ENCODE results near the gene SAC3D1. TPM values are rescaled to one million over a fixed set of nuclear protein-coding genes. Genes with fewer than 3 reads are reported as not detected.
"Not testable (repeated sequence)": the region's sequence is repeated elsewhere in the genome, so short reads cannot be mapped to it uniquely, and the experiment has no call there.

The SAC3D1 gene
- 15.0 TPM in 2 replicates for total RNA-seq (2014; rRNA removed; shearing (Covaris generic))

GRCh38 chr11:65040847-65041622 lies at the start of gene SAC3D1:
Gene SAC3D1, plus strand, starts transcription at chr11:65041210. Its CDS starts 83 bp downstream, at chr11:65041293.
- peak within 1 kb of the TSS; percentile 81 for H3K4me3 ChIP-seq
- H3K27ac ChIP-seq: peak within 1 kb of the TSS; percentile 53
- DNase-seq: peak; percentile 96
- H3K27me3 ChIP-seq: no peaks in the 10 kb centered on the region
- H3K4me1 ChIP-seq: no peaks in the 10 kb centered on the region; the same call in none of the 2 replicates
- no peaks in the 10 kb centered on the region for H3K9me3 ChIP-seq (replicated peaks)
- peaks cover 2% of the 10 kb centered on the region; the same call in 1 of the 2 replicates for H3K36me3 ChIP-seq

- Histone ChIP-seq H3K27ac (no peak overlapping the region), H3K27me3 (no peaks in the 10 kb centered on the region), H3K9me3 (replicated peaks) (no peaks in the 10 kb centered on the region), H3K36me3 (no peaks in the 10 kb centered on the region), H3K4me1 (peaks cover 25% of the 10 kb centered on the region), H3K4me3 (no peak overlapping the region)
- no peak for DNase-seq
Measured at GRCh38 chr11:64994318-64994717, 46.7 kb upstream of the SAC3D1 start.

- no peak for DNase-seq
- H3K4me3 ChIP-seq: peak overlapping the region; percentile 28; the same call in 1 of the 2 replicates
- peaks cover 13% of the 10 kb centered on the region; the same call in 1 of the 2 replicates for H3K4me1 ChIP-seq
- no peak overlapping the region for H3K27ac ChIP-seq
- no peaks in the 10 kb centered on the region for H3K9me3 ChIP-seq (replicated peaks)
- H3K27me3 ChIP-seq: no peaks in the 10 kb centered on the region
- no peaks in the 10 kb centered on the region for H3K36me3 ChIP-seq
Measured at GRCh38 chr11:64996327-64996709, 44.7 kb upstream of the SAC3D1 start.

- Histone ChIP-seq H3K4me1 (peaks cover 13% of the 10 kb centered on the region; the same call in 1 of the 2 replicates), H3K27me3 (no peaks in the 10 kb centered on the region), H3K27ac (no peak within 1 kb of the TSS), H3K9me3 (replicated peaks) (no peaks in the 10 kb centered on the region), H3K4me3 (peak within 1 kb of the TSS; percentile 28), H3K36me3 (no peaks in the 10 kb centered on the region)
- peak; percentile 82 to 93 for DNase-seq
Measured at GRCh38 chr11:64996710-64997380, 44.2 kb upstream of the SAC3D1 start, which contains the start of gene BATF2. Gene BATF2, minus strand, starts transcription at chr11:64996971. Its CDS starts 57 bp downstream, at chr11:64996914.

- Histone ChIP-seq H3K36me3 (no peaks in the 10 kb centered on the region), H3K4me3 (no peak overlapping the region), H3K9me3 (replicated peaks) (no peaks in the 10 kb centered on the region), H3K27me3 (0 out of 2 replicates have a peak, but pooled peaks cover 2% of the 10 kb centered on the region), H3K4me1 (peaks cover 13% of the 10 kb centered on the region; the same call in 1 of the 2 replicates), H3K27ac (no peak overlapping the region)
- peak in 1 of 2 experiments; percentile 33 for DNase-seq
Measured at GRCh38 chr11:64998141-64998540, 42.9 kb upstream of the SAC3D1 start.

- DNase-seq: no peak
- no peak overlapping the region for H3K4me3 ChIP-seq
- peaks cover 13% of the 10 kb centered on the region; the same call in 1 of the 2 replicates for H3K4me1 ChIP-seq
- H3K27ac ChIP-seq: no peak overlapping the region
- no peaks in the 10 kb centered on the region for H3K9me3 ChIP-seq (replicated peaks)
- no peaks in the 10 kb centered on the region for H3K36me3 ChIP-seq
- 0 out of 2 replicates have a peak, but pooled peaks cover 3% of the 10 kb centered on the region for H3K27me3 ChIP-seq
Measured at GRCh38 chr11:64998690-64999431, 42.1 kb upstream of the SAC3D1 start.

DNA sequence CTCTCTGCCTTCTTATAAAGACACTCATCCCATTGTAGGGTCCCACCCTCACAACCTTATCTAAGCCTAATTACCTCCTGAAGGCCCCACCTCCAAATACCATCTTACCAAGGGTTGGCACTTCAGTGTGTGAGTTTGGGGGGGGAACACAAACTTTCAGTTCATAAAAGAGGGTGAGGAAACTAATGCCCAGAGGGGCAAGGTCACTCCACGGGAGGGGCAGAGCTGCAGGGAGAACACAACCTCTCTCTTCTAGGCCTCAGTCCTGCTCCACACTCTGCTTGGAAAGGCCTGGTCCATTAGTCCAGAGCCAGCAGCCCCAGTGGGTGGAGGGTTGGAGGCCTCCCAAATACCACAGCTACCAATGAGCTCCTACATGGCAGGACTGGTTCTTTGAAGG lies 41.5 kb upstream of the SAC3D1 start:
- Histone ChIP-seq H3K27ac (no peak overlapping the region), H3K4me1 (peaks cover 13% of the 10 kb centered on the region; the same call in 1 of the 2 replicates), H3K27me3 (0 out of 2 replicates have a peak, but pooled peaks cover 3% of the 10 kb centered on the region), H3K36me3 (no peaks in the 10 kb centered on the region), H3K4me3 (no peak overlapping the region), H3K9me3 (replicated peaks) (no peaks in the 10 kb centered on the region)
- DNase-seq: no peak

DNA sequence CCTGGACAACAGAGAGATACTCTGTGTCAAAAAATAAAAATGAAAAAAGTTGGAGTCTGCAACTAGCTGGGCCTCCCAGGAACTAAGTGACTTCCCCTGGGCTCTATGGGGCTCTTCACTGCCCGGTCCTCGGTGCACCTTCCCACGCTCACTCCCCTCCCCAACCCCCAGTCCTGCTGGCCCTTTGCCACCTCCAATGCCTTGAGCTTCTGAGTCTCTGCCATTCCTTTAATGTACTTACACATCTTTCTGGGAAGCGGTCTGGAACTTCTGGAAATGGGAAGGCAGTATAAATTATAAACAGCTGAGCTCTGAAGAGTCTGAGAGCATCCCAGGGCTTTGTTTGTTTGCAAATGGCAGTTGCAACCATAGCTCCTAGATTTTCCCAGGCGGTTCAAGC lies 38.3 kb upstream of the SAC3D1 start:
- H3K27ac ChIP-seq: no peak overlapping the region

GRCh38 chr11:65003282-65003681 lies 37.7 kb upstream of the SAC3D1 start:
- Histone ChIP-seq H3K9me3 (replicated peaks) (no peaks in the 10 kb centered on the region), H3K27ac (no peak overlapping the region), H3K4me3 (no peak overlapping the region), H3K27me3 (0 out of 2 replicates have a peak, but pooled peaks cover 3% of the 10 kb centered on the region), H3K4me1 (no peaks in the 10 kb centered on the region), H3K36me3 (no peaks in the 10 kb centered on the region)
- no peak for DNase-seq

More for the DNA sequence above, 38.3 kb upstream of the SAC3D1 start:
- H3K27me3 ChIP-seq: 0 out of 2 replicates have a peak, but pooled peaks cover 3% of the 10 kb centered on the region
- H3K36me3 ChIP-seq: no peaks in the 10 kb centered on the region
- H3K9me3 ChIP-seq (replicated peaks): no peaks in the 10 kb centered on the region
- no peak overlapping the region for H3K4me3 ChIP-seq
- DNase-seq: no peak
- no peaks in the 10 kb centered on the region for H3K4me1 ChIP-seq

DNA sequence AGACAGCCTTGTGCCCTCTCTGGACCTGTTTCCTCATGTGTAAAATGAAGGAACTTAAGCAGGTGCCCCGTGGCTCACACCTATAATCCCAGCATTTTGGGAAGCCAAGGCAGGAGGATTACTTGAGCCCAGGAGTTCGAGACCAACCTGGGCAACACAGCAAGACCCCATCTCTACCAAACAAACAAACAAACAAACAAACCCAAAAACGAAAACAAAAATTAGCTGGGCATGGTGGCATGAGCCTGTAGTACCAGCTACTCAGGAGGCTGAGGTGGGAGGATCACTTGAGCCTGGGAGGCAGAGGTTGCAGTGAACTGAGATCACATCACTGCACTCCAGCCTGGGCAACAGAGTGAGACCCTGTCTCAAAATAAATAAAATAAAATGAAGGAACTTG lies 37.0 kb upstream of the SAC3D1 start:
- H3K36me3 ChIP-seq; DNase-seq; H3K27ac ChIP-seq; H3K27me3 ChIP-seq; H3K9me3 ChIP-seq (replicated peaks); H3K4me3 ChIP-seq; H3K4me1 ChIP-seq: not testable (repeated sequence)

DNA sequence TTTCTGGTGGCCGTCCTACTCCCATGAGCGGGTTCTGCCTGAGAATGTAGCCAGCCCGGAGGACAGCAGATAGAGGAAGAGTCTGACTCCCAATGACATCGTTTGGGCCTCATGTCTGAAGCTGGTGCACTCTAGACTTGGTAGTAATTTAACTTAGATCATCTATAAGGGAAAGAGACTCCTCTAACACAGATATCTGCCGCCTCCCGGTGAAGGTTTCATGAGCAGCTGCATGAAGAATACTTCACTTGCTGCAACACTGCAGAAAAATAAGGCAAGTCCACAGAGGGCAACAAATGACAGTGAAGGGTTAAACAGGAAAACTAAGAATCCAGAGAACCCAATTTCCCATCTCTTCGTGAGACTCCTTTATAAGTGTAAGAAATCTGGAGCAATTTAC lies 33.0 kb upstream of the SAC3D1 start:
- Histone ChIP-seq H3K27me3 (0 out of 2 replicates have a peak, but pooled peaks cover 2% of the 10 kb centered on the region), H3K36me3 (no peaks in the 10 kb centered on the region), H3K4me3 (no peak overlapping the region), H3K9me3 (replicated peaks) (no peaks in the 10 kb centered on the region), H3K4me1 (no peaks in the 10 kb centered on the region), H3K27ac (no peak overlapping the region)
- no peak for DNase-seq

GRCh38 chr11:65008873-65009272 lies 32.1 kb upstream of the SAC3D1 start:
- Histone ChIP-seq H3K27ac (no peak overlapping the region), H3K4me3 (no peak overlapping the region), H3K27me3 (no peaks in the 10 kb centered on the region), H3K9me3 (replicated peaks) (no peaks in the 10 kb centered on the region), H3K36me3 (no peaks in the 10 kb centered on the region), H3K4me1 (no peaks in the 10 kb centered on the region)
- DNase-seq: no peak

- Histone ChIP-seq H3K27me3 (no peaks in the 10 kb centered on the region), H3K4me1 (no peaks in the 10 kb centered on the region), H3K27ac (peak overlapping the region; percentile 87), H3K9me3 (replicated peaks) (no peaks in the 10 kb centered on the region), H3K4me3 (peak overlapping the region; percentile 77), H3K36me3 (0 out of 2 replicates have a peak, but pooled peaks cover 2% of the 10 kb centered on the region)
- DNase-seq: peak; percentile 88 to 91
Measured at GRCh38 chr11:65013130-65013887, 27.7 kb upstream of the SAC3D1 start.

Data from SJCRH30 (cell line).